Liver (tissue), 9 donors: ENCODE data around the gene ERC1. TPM values are rescaled to one million over a fixed set of nuclear protein-coding genes. Genes with fewer than 3 reads are reported as not detected.

Source experiments
- DNase-seq: peaks from one replicate; pipeline ENCODE4 v3.0.0-alpha.2; 2017; ENCODE audit warnings: low spot score
- H3K27ac ChIP-seq, 2 donors: one replicate each; pipeline ENCODE4 v1.7.0; 2013; ENCODE audit warnings: inconsistent platforms in 2 of 2, low read length in 2 of 2, control low read depth in 1 of 2, low read depth in 1 of 2, mild to moderate bottlenecking in 1 of 2
- H3K27me3 ChIP-seq, 4 donors: one replicate each; pipeline versions ENCODE4 v1.6.1 to v1.7.0; 2013; ENCODE audit warnings: low read length in 3 of 4, inconsistent platforms in 1 of 4, mild to moderate bottlenecking in 1 of 4, moderate library complexity in 1 of 4; ENCODE audit not compliant: control insufficient read depth in 4 of 4, insufficient read depth in 4 of 4
- H3K36me3 ChIP-seq, 4 donors: one replicate each; pipeline versions ENCODE4 v1.6.1 to v1.7.0; 2013; ENCODE audit warnings: low read length in 3 of 4, mild to moderate bottlenecking in 3 of 4, low read depth in 1 of 4, moderate library complexity in 1 of 4; ENCODE audit not compliant: control insufficient read depth in 4 of 4, insufficient read depth in 3 of 4
- H3K4me1 ChIP-seq, 4 donors: one replicate each; pipeline versions ENCODE4 v1.6.1 to v1.7.0; 2013; ENCODE audit warnings: low read length in 3 of 4, mild to moderate bottlenecking in 3 of 4, moderate library complexity in 1 of 4; ENCODE audit not compliant: control insufficient read depth in 4 of 4, insufficient read depth in 4 of 4
- H3K4me3 ChIP-seq, 3 donors: one replicate each; pipeline versions ENCODE4 v1.6.1 to v1.7.0; 2013; ENCODE audit warnings: low read length in 3 of 3, control low read depth in 1 of 3, low read depth in 1 of 3, mild to moderate bottlenecking in 1 of 3
- H3K9ac ChIP-seq, 2 donors: one replicate each; pipeline ENCODE4 v1.7.0; 2013; ENCODE audit warnings: low read length in 2 of 2, mild to moderate bottlenecking in 2 of 2, moderate library complexity in 2 of 2, control low read depth in 1 of 2, low read depth in 1 of 2
- H3K9me3 ChIP-seq, 4 donors: one replicate each; pipeline versions ENCODE4 v1.6.1 to v1.7.0; 2013; ENCODE audit warnings: low read length in 3 of 4; ENCODE audit not compliant: control insufficient read depth in 4 of 4
- EGR1 ChIP-seq, 2 donors: IDR thresholded peaks; 2 replicates each; pipeline ENCODE4 v1.6.1; 2016 to 2018; ENCODE audit warnings: antibody characterized with exemption in 2 of 2, low read depth in 2 of 2
- FOXA1 ChIP-seq: IDR thresholded peaks from 2 replicates; pipeline ENCODE4 v1.6.1; 2016; ENCODE audit warnings: antibody characterized with exemption
- FOXA2 ChIP-seq: IDR thresholded peaks from 2 replicates; pipeline ENCODE4 v1.6.1; 2016; ENCODE audit warnings: antibody characterized with exemption
- GABPA ChIP-seq, 2 donors: IDR thresholded peaks in 1 of 2; conservative IDR thresholded peaks in 1 of 2; 2 replicates each; pipeline ENCODE4 v1.6.1; 2016; ENCODE audit warnings: antibody characterized with exemption in 2 of 2, mild to moderate bottlenecking in 1 of 2, moderate library complexity in 1 of 2
- HNF4A ChIP-seq, 2 donors: conservative IDR thresholded peaks; 2 replicates each; pipeline ENCODE4 v1.6.1; 2016; ENCODE audit warnings: antibody characterized with exemption in 2 of 2, mild to moderate bottlenecking in 2 of 2
- NR2F2 ChIP-seq: IDR thresholded peaks from 2 replicates; pipeline ENCODE4 v1.6.1; 2016; ENCODE audit warnings: antibody characterized with exemption
- RAD21 ChIP-seq, 2 donors: IDR thresholded peaks; 2 replicates each; pipeline ENCODE4 v1.6.1; 2016; ENCODE audit warnings: antibody characterized with exemption in 2 of 2, mild to moderate bottlenecking in 2 of 2
- RXRA ChIP-seq, 2 donors: IDR thresholded peaks; 2 replicates each; pipeline ENCODE4 v1.6.1; 2017 to 2018; ENCODE audit warnings: antibody characterized with exemption in 2 of 2, mild to moderate bottlenecking in 1 of 2
- TAF1 ChIP-seq: conservative IDR thresholded peaks from 2 replicates; pipeline ENCODE4 v1.6.1; 2016; ENCODE audit warnings: antibody characterized with exemption, mild to moderate bottlenecking
- YY1 ChIP-seq: IDR thresholded peaks from 2 replicates; pipeline ENCODE4 v1.6.1; 2016; ENCODE audit warnings: antibody characterized with exemption, mild to moderate bottlenecking
- WGBS: extraction: QIAGEN DNeasy Blood & Tissue Kit; methylation state at CpG from one replicate; pipeline ENCODE4 v1.1.7; 2013; 5-methylcytosine and 5-hydroxymethylcytosine counted together
- polyA plus RNA-seq, 2 donors: library from polyadenylated mRNA; stranded (reverse) in 1 of 2; unstranded in 1 of 2; fragments of 200-250 nt in 1 of 2; fragments of >200 nt in 1 of 2; fragmentation: Nextera tagmentation in 1 of 2; extraction: Ambion mirVana in 1 of 2; gene quantifications; one replicate each; pipeline versions ENCODE4 v1.2.1 to v1.2.3, GENCODE V29; 2013 to 2015
- total RNA-seq, 2 donors: library from RNA; depleted of rRNA; stranded (reverse); fragments of >200 nt; gene quantifications; one replicate each; pipeline ENCODE4 v1.2.3, GENCODE V29; 2014
- TF ChIP-seq, protein P1 (sequence below): fragments of 150-350 bp; IDR thresholded peaks from 2 replicates; pipeline ENCODE4 v1.5.1; 2017; ENCODE audit warnings: improper control_type of control experiment, low read depth, low read length; ENCODE audit not compliant: missing input control
- TF ChIP-seq, protein P2 (sequence below): IDR thresholded peaks from 2 replicates; pipeline ENCODE4 v1.6.1; 2016; ENCODE audit warnings: antibody characterized with exemption, mild to moderate bottlenecking
- TF ChIP-seq, protein P3 (sequence below): IDR thresholded peaks from 2 replicates; pipeline ENCODE4 v1.6.1; 2016; ENCODE audit warnings: antibody characterized with exemption
- TF ChIP-seq, protein P4 (sequence below): IDR thresholded peaks from 2 replicates; pipeline ENCODE4 v1.6.1; 2016; ENCODE audit warnings: antibody characterized with exemption
- TF ChIP-seq, protein P5 (sequence below): IDR thresholded peaks from 2 replicates; pipeline ENCODE4 v1.6.1; 2016; ENCODE audit warnings: antibody characterized with exemption
- donor health status: healthy.
- donor health status: healthy.
- donor health status: healthy.
- donor health status: healthy.
- donor health status: healthy.

The ERC1 gene
- total and polyA plus RNA-seq, 4 donors, result 6.2 to 50.2 (median 10.3) TPM

DNA sequence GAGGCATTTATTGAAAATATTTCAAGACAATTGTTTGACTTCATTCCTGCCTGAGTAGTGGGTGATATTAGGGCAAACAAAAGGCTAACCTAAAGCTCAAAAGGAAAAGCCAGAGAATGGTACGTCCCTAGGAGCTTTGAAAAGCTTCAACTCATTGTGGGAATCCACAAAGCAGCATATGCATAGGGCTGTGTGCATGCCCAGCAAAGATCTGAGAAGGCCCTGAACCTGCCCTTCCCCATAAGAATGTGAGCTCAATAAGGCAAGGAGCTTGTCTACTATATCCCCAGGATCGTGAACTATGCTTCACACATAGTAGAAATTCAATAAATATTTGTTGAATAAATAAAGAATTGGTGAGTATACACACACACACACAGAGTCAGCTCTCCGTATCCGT, 22.5 kb upstream of the ERC1 start:
- WGBS, result 78% methylated on average over 4 of the region's 4 CpGs

DNA sequence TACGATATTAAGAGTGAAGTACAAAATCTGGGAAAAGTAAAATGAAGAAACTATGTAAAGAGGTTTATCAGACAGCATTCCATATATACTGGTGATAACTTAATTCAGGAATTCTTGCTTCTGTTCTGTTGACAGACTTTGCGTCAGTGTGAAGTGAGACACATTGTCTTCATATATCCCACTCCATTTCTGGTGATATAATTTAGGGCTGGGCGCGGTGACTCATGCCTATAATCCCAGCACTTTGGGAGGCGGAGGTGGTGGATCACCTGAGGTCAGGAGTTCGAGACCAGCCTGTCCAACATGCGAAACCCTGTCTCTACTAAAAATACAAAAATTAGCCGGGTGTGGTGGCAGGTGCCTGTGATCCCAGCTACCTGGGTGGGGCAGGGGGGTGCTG, 21.2 kb upstream of the ERC1 start:
- WGBS, result 92% methylated on average over 8 of the region's 8 CpGs
- no peak for DNase-seq
- TF ChIP-seq RXRA (IDR thresholded peaks at IDR 0.05) (no peak), HNF4A (conservative IDR thresholded peaks at IDR 0.05) (no peak), EGR1 (IDR thresholded peaks at IDR 0.05; ENCODE audit: low read depth in 2 of 2) (no peak), FOXA1 (no peak), RAD21 (IDR thresholded peaks at IDR 0.05) (no peak), GABPA (IDR thresholded peaks at IDR 0.05 in 1 of 2, conservative IDR thresholded peaks at IDR 0.05 in 1 of 2) (no peak)
- TF ChIP-seq, protein P1, sequence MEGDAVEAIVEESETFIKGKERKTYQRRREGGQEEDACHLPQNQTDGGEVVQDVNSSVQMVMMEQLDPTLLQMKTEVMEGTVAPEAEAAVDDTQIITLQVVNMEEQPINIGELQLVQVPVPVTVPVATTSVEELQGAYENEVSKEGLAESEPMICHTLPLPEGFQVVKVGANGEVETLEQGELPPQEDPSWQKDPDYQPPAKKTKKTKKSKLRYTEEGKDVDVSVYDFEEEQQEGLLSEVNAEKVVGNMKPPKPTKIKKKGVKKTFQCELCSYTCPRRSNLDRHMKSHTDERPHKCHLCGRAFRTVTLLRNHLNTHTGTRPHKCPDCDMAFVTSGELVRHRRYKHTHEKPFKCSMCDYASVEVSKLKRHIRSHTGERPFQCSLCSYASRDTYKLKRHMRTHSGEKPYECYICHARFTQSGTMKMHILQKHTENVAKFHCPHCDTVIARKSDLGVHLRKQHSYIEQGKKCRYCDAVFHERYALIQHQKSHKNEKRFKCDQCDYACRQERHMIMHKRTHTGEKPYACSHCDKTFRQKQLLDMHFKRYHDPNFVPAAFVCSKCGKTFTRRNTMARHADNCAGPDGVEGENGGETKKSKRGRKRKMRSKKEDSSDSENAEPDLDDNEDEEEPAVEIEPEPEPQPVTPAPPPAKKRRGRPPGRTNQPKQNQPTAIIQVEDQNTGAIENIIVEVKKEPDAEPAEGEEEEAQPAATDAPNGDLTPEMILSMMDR, result no peak
- TF ChIP-seq, protein P2, sequence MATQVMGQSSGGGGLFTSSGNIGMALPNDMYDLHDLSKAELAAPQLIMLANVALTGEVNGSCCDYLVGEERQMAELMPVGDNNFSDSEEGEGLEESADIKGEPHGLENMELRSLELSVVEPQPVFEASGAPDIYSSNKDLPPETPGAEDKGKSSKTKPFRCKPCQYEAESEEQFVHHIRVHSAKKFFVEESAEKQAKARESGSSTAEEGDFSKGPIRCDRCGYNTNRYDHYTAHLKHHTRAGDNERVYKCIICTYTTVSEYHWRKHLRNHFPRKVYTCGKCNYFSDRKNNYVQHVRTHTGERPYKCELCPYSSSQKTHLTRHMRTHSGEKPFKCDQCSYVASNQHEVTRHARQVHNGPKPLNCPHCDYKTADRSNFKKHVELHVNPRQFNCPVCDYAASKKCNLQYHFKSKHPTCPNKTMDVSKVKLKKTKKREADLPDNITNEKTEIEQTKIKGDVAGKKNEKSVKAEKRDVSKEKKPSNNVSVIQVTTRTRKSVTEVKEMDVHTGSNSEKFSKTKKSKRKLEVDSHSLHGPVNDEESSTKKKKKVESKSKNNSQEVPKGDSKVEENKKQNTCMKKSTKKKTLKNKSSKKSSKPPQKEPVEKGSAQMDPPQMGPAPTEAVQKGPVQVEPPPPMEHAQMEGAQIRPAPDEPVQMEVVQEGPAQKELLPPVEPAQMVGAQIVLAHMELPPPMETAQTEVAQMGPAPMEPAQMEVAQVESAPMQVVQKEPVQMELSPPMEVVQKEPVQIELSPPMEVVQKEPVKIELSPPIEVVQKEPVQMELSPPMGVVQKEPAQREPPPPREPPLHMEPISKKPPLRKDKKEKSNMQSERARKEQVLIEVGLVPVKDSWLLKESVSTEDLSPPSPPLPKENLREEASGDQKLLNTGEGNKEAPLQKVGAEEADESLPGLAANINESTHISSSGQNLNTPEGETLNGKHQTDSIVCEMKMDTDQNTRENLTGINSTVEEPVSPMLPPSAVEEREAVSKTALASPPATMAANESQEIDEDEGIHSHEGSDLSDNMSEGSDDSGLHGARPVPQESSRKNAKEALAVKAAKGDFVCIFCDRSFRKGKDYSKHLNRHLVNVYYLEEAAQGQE, result no peak
- TF ChIP-seq, protein P3, sequence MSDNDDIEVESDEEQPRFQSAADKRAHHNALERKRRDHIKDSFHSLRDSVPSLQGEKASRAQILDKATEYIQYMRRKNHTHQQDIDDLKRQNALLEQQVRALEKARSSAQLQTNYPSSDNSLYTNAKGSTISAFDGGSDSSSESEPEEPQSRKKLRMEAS, result no peak
- Histone ChIP-seq H3K9me3 (no peaks in the 10 kb centered on the region), H3K4me3 (no peak overlapping the region), H3K36me3 (no peaks in the 10 kb centered on the region), H3K4me1 (no peaks in the 10 kb centered on the region), H3K27me3 (no peaks in the 10 kb centered on the region), H3K9ac (no peak overlapping the region), H3K27ac (no peak overlapping the region)

More for the DNA sequence above, 22.5 kb upstream of the ERC1 start:
- H3K9me3 ChIP-seq, result no peaks in the 10 kb centered on the region
- no peaks in the 10 kb centered on the region for H3K27me3 ChIP-seq
- TF ChIP-seq YY1, result no peak
- TF ChIP-seq, protein P3, result no peak
- TF ChIP-seq, protein P4, sequence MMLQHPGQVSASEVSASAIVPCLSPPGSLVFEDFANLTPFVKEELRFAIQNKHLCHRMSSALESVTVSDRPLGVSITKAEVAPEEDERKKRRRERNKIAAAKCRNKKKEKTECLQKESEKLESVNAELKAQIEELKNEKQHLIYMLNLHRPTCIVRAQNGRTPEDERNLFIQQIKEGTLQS, result no peak
- TF ChIP-seq NR2F2, result no peak
- TF ChIP-seq FOXA2, result no peak
- TF ChIP-seq, protein P2, result no peak
- no peak for TF ChIP-seq RAD21 (IDR thresholded peaks at IDR 0.05)
- TF ChIP-seq, protein P5, sequence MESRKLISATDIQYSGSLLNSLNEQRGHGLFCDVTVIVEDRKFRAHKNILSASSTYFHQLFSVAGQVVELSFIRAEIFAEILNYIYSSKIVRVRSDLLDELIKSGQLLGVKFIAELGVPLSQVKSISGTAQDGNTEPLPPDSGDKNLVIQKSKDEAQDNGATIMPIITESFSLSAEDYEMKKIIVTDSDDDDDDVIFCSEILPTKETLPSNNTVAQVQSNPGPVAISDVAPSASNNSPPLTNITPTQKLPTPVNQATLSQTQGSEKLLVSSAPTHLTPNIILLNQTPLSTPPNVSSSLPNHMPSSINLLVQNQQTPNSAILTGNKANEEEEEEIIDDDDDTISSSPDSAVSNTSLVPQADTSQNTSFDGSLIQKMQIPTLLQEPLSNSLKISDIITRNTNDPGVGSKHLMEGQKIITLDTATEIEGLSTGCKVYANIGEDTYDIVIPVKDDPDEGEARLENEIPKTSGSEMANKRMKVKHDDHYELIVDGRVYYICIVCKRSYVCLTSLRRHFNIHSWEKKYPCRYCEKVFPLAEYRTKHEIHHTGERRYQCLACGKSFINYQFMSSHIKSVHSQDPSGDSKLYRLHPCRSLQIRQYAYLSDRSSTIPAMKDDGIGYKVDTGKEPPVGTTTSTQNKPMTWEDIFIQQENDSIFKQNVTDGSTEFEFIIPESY, result no peak
- TF ChIP-seq GABPA (IDR thresholded peaks at IDR 0.05 in 1 of 2, conservative IDR thresholded peaks at IDR 0.05 in 1 of 2), result no peak
- TF ChIP-seq RXRA (IDR thresholded peaks at IDR 0.05), result no peak
- TF ChIP-seq TAF1, result no peak
- no peak for TF ChIP-seq HNF4A (conservative IDR thresholded peaks at IDR 0.05)
- H3K9ac ChIP-seq, result no peak overlapping the region
- H3K27ac ChIP-seq, result no peak overlapping the region
- no peak for DNase-seq
- no peaks in the 10 kb centered on the region for H3K4me1 ChIP-seq
- H3K36me3 ChIP-seq, result no peaks in the 10 kb centered on the region
- H3K4me3 ChIP-seq, result no peak overlapping the region
